Measurements from ENCODE around the gene MCU.

The MCU gene

DNA sequence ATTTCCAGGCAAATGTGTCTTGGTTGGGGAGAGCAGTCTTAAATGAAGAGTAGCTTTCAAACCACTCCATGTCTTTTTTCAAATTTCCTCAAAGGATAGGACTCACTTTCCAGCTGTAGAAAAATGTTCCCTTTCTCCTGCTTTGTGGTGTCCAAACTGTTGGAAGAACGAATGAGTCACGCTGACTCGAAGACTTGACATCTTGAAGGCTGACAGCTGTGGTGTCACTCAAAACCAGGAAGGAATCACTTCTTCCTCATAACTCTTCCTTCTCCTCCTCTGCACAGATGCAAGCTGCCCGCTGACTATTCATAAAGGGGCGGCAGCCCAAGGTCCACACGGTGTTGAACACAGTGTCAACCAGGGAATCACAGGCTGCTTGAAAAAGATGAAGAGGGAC, 243.4 kb downstream of the MCU start:
- CTCF ChIA-PET, result interaction anchor here (0.9 to 1.3 kb wide), 5 partner anchors 9 to 27 kb away, joined by 3 to 6 read pairs (median 3); partner anchors contain the start of gene PLA2G12B
- TF ChIP-seq, protein P1, sequence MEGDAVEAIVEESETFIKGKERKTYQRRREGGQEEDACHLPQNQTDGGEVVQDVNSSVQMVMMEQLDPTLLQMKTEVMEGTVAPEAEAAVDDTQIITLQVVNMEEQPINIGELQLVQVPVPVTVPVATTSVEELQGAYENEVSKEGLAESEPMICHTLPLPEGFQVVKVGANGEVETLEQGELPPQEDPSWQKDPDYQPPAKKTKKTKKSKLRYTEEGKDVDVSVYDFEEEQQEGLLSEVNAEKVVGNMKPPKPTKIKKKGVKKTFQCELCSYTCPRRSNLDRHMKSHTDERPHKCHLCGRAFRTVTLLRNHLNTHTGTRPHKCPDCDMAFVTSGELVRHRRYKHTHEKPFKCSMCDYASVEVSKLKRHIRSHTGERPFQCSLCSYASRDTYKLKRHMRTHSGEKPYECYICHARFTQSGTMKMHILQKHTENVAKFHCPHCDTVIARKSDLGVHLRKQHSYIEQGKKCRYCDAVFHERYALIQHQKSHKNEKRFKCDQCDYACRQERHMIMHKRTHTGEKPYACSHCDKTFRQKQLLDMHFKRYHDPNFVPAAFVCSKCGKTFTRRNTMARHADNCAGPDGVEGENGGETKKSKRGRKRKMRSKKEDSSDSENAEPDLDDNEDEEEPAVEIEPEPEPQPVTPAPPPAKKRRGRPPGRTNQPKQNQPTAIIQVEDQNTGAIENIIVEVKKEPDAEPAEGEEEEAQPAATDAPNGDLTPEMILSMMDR (IDR thresholded peaks at IDR 0.05; ENCODE audit: control extremely low read depth, extremely low read depth, low read depth, missing control alignments), result no peak
- DNase-seq (ENCODE audit: extremely low spot score), result no peak
- POLR2A ChIA-PET, result no interaction called here

Measured in GM10248 (cell line).